HepG2 (cell line): ENCODE results near the gene OPA3. TPM values are rescaled to one million over a fixed set of nuclear protein-coding genes. Genes with fewer than 3 reads are reported as not detected.

Source experiments
- CREM ChIP-seq, 2 experiments: sonication (generic) in 1 of 2; formaldehyde crosslinking in 1 of 2; IDR thresholded peaks; 2 replicates each; pipeline versions ENCODE4 v1.4.0 to v1.6.1; 2016 to 2020; ENCODE audit warnings: antibody characterized with exemption in 1 of 2, mild to moderate bottlenecking in 1 of 2, missing genetic modification reagents in 1 of 2
- ELF3 ChIP-seq: IDR thresholded peaks from 2 replicates; pipeline ENCODE4 v1.6.1; 2016; ENCODE audit warnings: missing genetic modification reagents, missing compliant biosample characterization
- GABPB1 ChIP-seq: IDR thresholded peaks from 2 replicates; pipeline ENCODE4 v1.6.1; 2016; ENCODE audit warnings: mild to moderate bottlenecking, missing genetic modification reagents, moderate library complexity, missing compliant biosample characterization
- ISL2 ChIP-seq: sonication (generic); formaldehyde crosslinking; IDR thresholded peaks from 2 replicates; pipeline ENCODE4 v1.5.0; 2020; ENCODE audit warnings: missing genetic modification reagents
- NFKB2 ChIP-seq: sonication (generic); formaldehyde crosslinking; IDR thresholded peaks from 2 replicates; pipeline ENCODE4 v1.4.0; 2020; ENCODE audit warnings: missing genetic modification reagents, borderline replicate concordance
- SALL1 ChIP-seq: sonication (generic); formaldehyde crosslinking; IDR thresholded peaks from 2 replicates; pipeline ENCODE4 v1.8.0; 2022; ENCODE audit warnings: mild to moderate bottlenecking, missing genetic modification reagents
- ZBTB25 ChIP-seq: IDR thresholded peaks from 2 replicates; pipeline ENCODE4 v1.6.1; 2018; ENCODE audit warnings: missing genetic modification reagents
- ZBTB7A ChIP-seq: sonication (generic); formaldehyde crosslinking; IDR thresholded peaks from 2 replicates; pipeline ENCODE4 v1.8.0; 2022; ENCODE audit warnings: mild to moderate bottlenecking, missing genetic modification reagents
- ZFP91 ChIP-seq: sonication (generic); formaldehyde crosslinking; IDR thresholded peaks from 2 replicates; pipeline ENCODE4 v1.9.0; 2022; ENCODE audit warnings: missing genetic modification reagents, mild to moderate bottlenecking, borderline replicate concordance
- ZFY ChIP-seq: sonication (generic); formaldehyde crosslinking; IDR thresholded peaks from 2 replicates; pipeline ENCODE4 v1.4.0; 2020; ENCODE audit warnings: missing genetic modification reagents
- ZNF331 ChIP-seq: sonication (generic); formaldehyde crosslinking; IDR thresholded peaks from 2 replicates; pipeline ENCODE4 v1.4.0; 2020; ENCODE audit warnings: missing genetic modification reagents
- ZNF580 ChIP-seq: IDR thresholded peaks from 2 replicates; pipeline ENCODE4 v1.6.1; 2016; ENCODE audit warnings: low read depth, borderline replicate concordance
- ZNF644 ChIP-seq: IDR thresholded peaks from 2 replicates; pipeline ENCODE4 v1.6.1; 2016; ENCODE audit warnings: low read depth
- polyA plus RNA-seq, 8 experiments: library from polyadenylated mRNA; depleted of rRNA in 3 of 8; stranded (reverse) in 7 of 8; unstranded in 1 of 8; fragments of >200 nt; fragmentation: Illumina TruSeq in 4 of 8; extraction: Trizol in 4 of 8; gene quantifications; 2 replicates each; pipeline versions ENCODE4 v1.2.1 to v1.2.3, GENCODE V29; 2011 to 2016; ENCODE audit warnings: low read depth in 4 of 8, missing spikeins in 1 of 8, mixed read lengths in 1 of 8; ENCODE audit not compliant: insufficient read depth in 1 of 8
- total RNA-seq, 5 experiments: library from RNA; depleted of rRNA; stranded (reverse); fragments of >200 nt; fragmentation: Illumina TruSeq; extraction: Trizol; gene quantifications; 2 replicates each; pipeline ENCODE4 v1.2.3, GENCODE V29; 2016; ENCODE audit warnings: low read depth in 1 of 5
- TF ChIP-seq, protein P1 (sequence below): sonication (generic); formaldehyde crosslinking; IDR thresholded peaks from 2 replicates; pipeline ENCODE4 v1.4.0; 2020; ENCODE audit warnings: missing genetic modification reagents
- TF ChIP-seq, protein P2 (sequence below): sonication (generic); formaldehyde crosslinking; IDR thresholded peaks from 2 replicates; pipeline ENCODE4 v1.4.0; 2020; ENCODE audit warnings: missing genetic modification reagents
- TF ChIP-seq, protein P3 (sequence below): sonication (generic); formaldehyde crosslinking; IDR thresholded peaks from 2 replicates; pipeline ENCODE4 v1.4.0; 2020; ENCODE audit warnings: missing genetic modification reagents, borderline replicate concordance

The OPA3 gene
- total and polyA plus RNA-seq, 2 of the 13 experiments (the other 11 are each of a cell fraction or from before 2014, with no cell fraction given): 8.3 to 17.7 TPM

GRCh38 chr19:45523642-45524256 lies 60.9 kb downstream of the OPA3 start (continued):
- 0 out of 2 replicates have a peak, but pooled peaks have one; percentile 27 for TF ChIP-seq ELF3 (CRISPR knock-in tag)
- no peak for TF ChIP-seq ZBTB7A (CRISPR knock-in tag)
- peak; percentile 51; the same call in 1 of the 2 replicates for TF ChIP-seq CREM (IDR thresholded peaks at IDR 0.05)
- no peak for TF ChIP-seq CREM (CRISPR knock-in tag; IDR thresholded peaks at IDR 0.05)
- TF ChIP-seq SALL1: peak; percentile 44; the same call in 1 of the 2 replicates
- TF ChIP-seq ZFP91 (CRISPR knock-in tag): 0 out of 2 replicates have a peak, but pooled peaks have one; percentile 13
- TF ChIP-seq ZNF331 (CRISPR knock-in tag): 0 out of 2 replicates have a peak, but pooled peaks have one; percentile 19
- peak; percentile 29; the same call in 1 of the 2 replicates for TF ChIP-seq ZBTB25 (CRISPR knock-in tag)
- TF ChIP-seq ISL2 (CRISPR knock-in tag): peak; percentile 21; the same call in 1 of the 2 replicates
- TF ChIP-seq, protein P1, sequence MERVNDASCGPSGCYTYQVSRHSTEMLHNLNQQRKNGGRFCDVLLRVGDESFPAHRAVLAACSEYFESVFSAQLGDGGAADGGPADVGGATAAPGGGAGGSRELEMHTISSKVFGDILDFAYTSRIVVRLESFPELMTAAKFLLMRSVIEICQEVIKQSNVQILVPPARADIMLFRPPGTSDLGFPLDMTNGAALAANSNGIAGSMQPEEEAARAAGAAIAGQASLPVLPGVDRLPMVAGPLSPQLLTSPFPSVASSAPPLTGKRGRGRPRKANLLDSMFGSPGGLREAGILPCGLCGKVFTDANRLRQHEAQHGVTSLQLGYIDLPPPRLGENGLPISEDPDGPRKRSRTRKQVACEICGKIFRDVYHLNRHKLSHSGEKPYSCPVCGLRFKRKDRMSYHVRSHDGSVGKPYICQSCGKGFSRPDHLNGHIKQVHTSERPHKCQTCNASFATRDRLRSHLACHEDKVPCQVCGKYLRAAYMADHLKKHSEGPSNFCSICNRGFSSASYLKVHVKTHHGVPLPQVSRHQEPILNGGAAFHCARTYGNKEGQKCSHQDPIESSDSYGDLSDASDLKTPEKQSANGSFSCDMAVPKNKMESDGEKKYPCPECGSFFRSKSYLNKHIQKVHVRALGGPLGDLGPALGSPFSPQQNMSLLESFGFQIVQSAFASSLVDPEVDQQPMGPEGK: 0 out of 2 replicates have a peak, but pooled peaks have one; percentile 15
- TF ChIP-seq, protein P2, sequence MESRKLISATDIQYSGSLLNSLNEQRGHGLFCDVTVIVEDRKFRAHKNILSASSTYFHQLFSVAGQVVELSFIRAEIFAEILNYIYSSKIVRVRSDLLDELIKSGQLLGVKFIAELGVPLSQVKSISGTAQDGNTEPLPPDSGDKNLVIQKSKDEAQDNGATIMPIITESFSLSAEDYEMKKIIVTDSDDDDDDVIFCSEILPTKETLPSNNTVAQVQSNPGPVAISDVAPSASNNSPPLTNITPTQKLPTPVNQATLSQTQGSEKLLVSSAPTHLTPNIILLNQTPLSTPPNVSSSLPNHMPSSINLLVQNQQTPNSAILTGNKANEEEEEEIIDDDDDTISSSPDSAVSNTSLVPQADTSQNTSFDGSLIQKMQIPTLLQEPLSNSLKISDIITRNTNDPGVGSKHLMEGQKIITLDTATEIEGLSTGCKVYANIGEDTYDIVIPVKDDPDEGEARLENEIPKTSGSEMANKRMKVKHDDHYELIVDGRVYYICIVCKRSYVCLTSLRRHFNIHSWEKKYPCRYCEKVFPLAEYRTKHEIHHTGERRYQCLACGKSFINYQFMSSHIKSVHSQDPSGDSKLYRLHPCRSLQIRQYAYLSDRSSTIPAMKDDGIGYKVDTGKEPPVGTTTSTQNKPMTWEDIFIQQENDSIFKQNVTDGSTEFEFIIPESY (CRISPR knock-in tag): 0 out of 2 replicates have a peak, but pooled peaks have one; percentile 6
- TF ChIP-seq, protein P3, sequence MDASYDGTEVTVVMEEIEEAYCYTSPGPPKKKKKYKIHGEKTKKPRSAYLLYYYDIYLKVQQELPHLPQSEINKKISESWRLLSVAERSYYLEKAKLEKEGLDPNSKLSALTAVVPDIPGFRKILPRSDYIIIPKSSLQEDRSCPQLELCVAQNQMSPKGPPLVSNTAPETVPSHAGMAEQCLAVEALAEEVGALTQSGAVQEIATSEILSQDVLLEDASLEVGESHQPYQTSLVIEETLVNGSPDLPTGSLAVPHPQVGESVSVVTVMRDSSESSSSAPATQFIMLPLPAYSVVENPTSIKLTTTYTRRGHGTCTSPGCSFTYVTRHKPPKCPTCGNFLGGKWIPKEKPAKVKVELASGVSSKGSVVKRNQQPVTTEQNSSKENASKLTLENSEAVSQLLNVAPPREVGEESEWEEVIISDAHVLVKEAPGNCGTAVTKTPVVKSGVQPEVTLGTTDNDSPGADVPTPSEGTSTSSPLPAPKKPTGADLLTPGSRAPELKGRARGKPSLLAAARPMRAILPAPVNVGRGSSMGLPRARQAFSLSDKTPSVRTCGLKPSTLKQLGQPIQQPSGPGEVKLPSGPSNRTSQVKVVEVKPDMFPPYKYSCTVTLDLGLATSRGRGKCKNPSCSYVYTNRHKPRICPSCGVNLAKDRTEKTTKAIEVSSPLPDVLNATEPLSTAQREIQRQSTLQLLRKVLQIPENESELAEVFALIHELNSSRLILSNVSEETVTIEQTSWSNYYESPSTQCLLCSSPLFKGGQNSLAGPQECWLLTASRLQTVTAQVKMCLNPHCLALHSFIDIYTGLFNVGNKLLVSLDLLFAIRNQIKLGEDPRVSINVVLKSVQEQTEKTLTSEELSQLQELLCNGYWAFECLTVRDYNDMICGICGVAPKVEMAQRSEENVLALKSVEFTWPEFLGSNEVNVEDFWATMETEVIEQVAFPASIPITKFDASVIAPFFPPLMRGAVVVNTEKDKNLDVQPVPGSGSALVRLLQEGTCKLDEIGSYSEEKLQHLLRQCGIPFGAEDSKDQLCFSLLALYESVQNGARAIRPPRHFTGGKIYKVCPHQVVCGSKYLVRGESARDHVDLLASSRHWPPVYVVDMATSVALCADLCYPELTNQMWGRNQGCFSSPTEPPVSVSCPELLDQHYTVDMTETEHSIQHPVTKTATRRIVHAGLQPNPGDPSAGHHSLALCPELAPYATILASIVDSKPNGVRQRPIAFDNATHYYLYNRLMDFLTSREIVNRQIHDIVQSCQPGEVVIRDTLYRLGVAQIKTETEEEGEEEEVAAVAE (CRISPR knock-in tag): no peak
- peak; percentile 21; the same call in 1 of the 2 replicates for TF ChIP-seq ZFY (CRISPR knock-in tag)
- TF ChIP-seq NFKB2 (CRISPR knock-in tag): 0 out of 2 replicates have a peak, but pooled peaks have one; percentile 38
- peak; percentile 30; the same call in 1 of the 2 replicates for TF ChIP-seq GABPB1 (CRISPR knock-in tag)
- TF ChIP-seq ZNF580 (CRISPR knock-in tag): peak; percentile 65; the same call in 1 of the 2 replicates
- TF ChIP-seq ZNF644: no peak
